ENCODE measurements around the gene SP100. TPM values are rescaled to one million over a fixed set of nuclear protein-coding genes. Genes with fewer than 3 reads are reported as not detected.
A peak's percentile ranks its signal among the peaks of the same experiment; 100 is the strongest.

The SP100 gene
- total RNA-seq, 2 donors from 2014 or later: 66.5 to 80.1 TPM

- no peak for TF ChIP-seq CTCF (IDR thresholded peaks at IDR 0.05)
- Histone ChIP-seq H3K36me3 (no peaks in the 10 kb centered on the region), H3K27me3 (no peaks in the 10 kb centered on the region), H3K4me3 (no peak overlapping the region), H3K9me3 (no peaks in the 10 kb centered on the region), H3K27ac (peak overlapping the region in 1 of 2 donors; percentile 10), H3K4me1 (peaks cover 0 to 46% of the 10 kb centered on the region in 2 donors)
- DNase-seq (ENCODE audit: low spot score): no peak
Observed at GRCh38 chr2:230410263-230410662, 5.7 kb upstream of the SP100 start.

- peak overlapping the region; percentile 91 to 93 for H3K27ac ChIP-seq
- H3K9me3 ChIP-seq: no peaks in the 10 kb centered on the region
- H3K4me1 ChIP-seq: peaks cover 0 to 54% of the 10 kb centered on the region in 2 donors
- H3K4me3 ChIP-seq: peak overlapping the region; percentile 57 to 73
- H3K36me3 ChIP-seq: no peaks in the 10 kb centered on the region
- H3K27me3 ChIP-seq: no peaks in the 10 kb centered on the region
- DNase-seq (ENCODE audit: low spot score): no peak
- no peak for TF ChIP-seq CTCF (IDR thresholded peaks at IDR 0.05)
Observed at GRCh38 chr2:230410861-230411569, 5.0 kb upstream of the SP100 start.

GRCh38 chr2:230411570-230412370 is 4.2 kb upstream of the SP100 start:
- Histone ChIP-seq H3K27me3 (no peaks in the 10 kb centered on the region), H3K36me3 (no peaks in the 10 kb centered on the region), H3K27ac (peak overlapping the region; percentile 91 to 93), H3K4me3 (peak overlapping the region; percentile 57 to 73), H3K9me3 (no peaks in the 10 kb centered on the region), H3K4me1 (peaks cover 0 to 56% of the 10 kb centered on the region in 2 donors)
- peak in 1 of 2 donors; percentile 18 for TF ChIP-seq CTCF (IDR thresholded peaks at IDR 0.05)
- DNase-seq (ENCODE audit: low spot score): no peak

- H3K27ac ChIP-seq: peak overlapping the region; percentile 91 to 93
- peak overlapping the region; percentile 57 to 73 for H3K4me3 ChIP-seq
- TF ChIP-seq CTCF (IDR thresholded peaks at IDR 0.05): no peak
- no peaks in the 10 kb centered on the region for H3K9me3 ChIP-seq
- H3K27me3 ChIP-seq: no peaks in the 10 kb centered on the region
- peaks cover 0 to 56% of the 10 kb centered on the region in 2 donors for H3K4me1 ChIP-seq
- DNase-seq (ENCODE audit: low spot score): no peak
- no peaks in the 10 kb centered on the region for H3K36me3 ChIP-seq
Observed at GRCh38 chr2:230412371-230412711, 3.7 kb upstream of the SP100 start.

GRCh38 chr2:230412846-230413245 is 3.2 kb upstream of the SP100 start:
- Histone ChIP-seq H3K4me1 (peaks cover 0 to 56% of the 10 kb centered on the region in 2 donors), H3K4me3 (no peak overlapping the region), H3K27me3 (no peaks in the 10 kb centered on the region), H3K36me3 (no peaks in the 10 kb centered on the region), H3K27ac (peak overlapping the region; percentile 91 to 93), H3K9me3 (no peaks in the 10 kb centered on the region)
- DNase-seq (ENCODE audit: low spot score): no peak
- TF ChIP-seq CTCF (IDR thresholded peaks at IDR 0.05): no peak

All from right atrium auricular region (tissue), 2 donors.